Thymus (tissue), 11 donors: ENCODE data around the gene TRIM45. TPM values are rescaled to one million over a fixed set of nuclear protein-coding genes. Genes with fewer than 3 reads are reported as not detected.
A peak's percentile ranks its signal among the peaks of the same experiment; 100 is the strongest.

ENCODE experiments used
- DNase-seq, 9 donors: peaks; one replicate each; pipeline ENCODE4 v3.0.0-alpha.2; 2013; ENCODE audit warnings: low spot score in 9 of 9, low read depth in 6 of 9, missing footprints in 1 of 9
- H3K27ac ChIP-seq, 2 donors: one replicate each; pipeline ENCODE4 v1.5.1; 2013; ENCODE audit warnings: control low read depth in 1 of 2, low read depth in 1 of 2, low read length in 1 of 2, mild to moderate bottlenecking in 1 of 2, moderate library complexity in 1 of 2
- H3K27me3 ChIP-seq, 2 donors: one replicate each; pipeline ENCODE4 v1.5.1; 2013; ENCODE audit warnings: low read length in 1 of 2; ENCODE audit not compliant: control insufficient read depth in 2 of 2, insufficient read depth in 1 of 2
- H3K36me3 ChIP-seq, 2 donors: one replicate each; pipeline ENCODE4 v1.5.1; 2013; ENCODE audit warnings: low read length in 1 of 2, mild to moderate bottlenecking in 1 of 2, moderate library complexity in 1 of 2; ENCODE audit not compliant: control insufficient read depth in 2 of 2, insufficient read depth in 2 of 2
- H3K4me1 ChIP-seq, 2 donors: one replicate each; pipeline ENCODE4 v1.5.1; 2013; ENCODE audit warnings: low read length in 2 of 2; ENCODE audit not compliant: control insufficient read depth in 2 of 2, insufficient read depth in 2 of 2
- H3K4me3 ChIP-seq, 2 donors: one replicate each; pipeline ENCODE4 v1.5.1; 2013; ENCODE audit warnings: low read length in 2 of 2, control low read depth in 1 of 2, mild to moderate bottlenecking in 1 of 2
- H3K9me3 ChIP-seq, 2 donors: one replicate each; pipeline ENCODE4 v1.5.1; 2013; ENCODE audit warnings: low read length in 1 of 2, mild to moderate bottlenecking in 1 of 2; ENCODE audit not compliant: control insufficient read depth in 2 of 2, insufficient read depth in 1 of 2
- WGBS: extraction: QIAGEN DNeasy Blood & Tissue Kit; methylation state at CpG from one replicate; pipeline ENCODE4 v1.1.7; 2013; 5-methylcytosine and 5-hydroxymethylcytosine counted together
- polyA plus RNA-seq: library from polyadenylated mRNA; stranded (reverse); fragments of 200-250 nt; gene quantifications from one replicate; pipeline ENCODE4 v1.2.3, GENCODE V29; 2013
- total RNA-seq: library from RNA; stranded (reverse); fragments of 120-200 nt; gene quantifications from one replicate; pipeline ENCODE4 v1.2.4, GENCODE V29; 2013
- donor health status: healthy.

TRIM45 gene
- total and polyA plus RNA-seq, 2 donors: 1.1 to 2.7 TPM

GRCh38 chr1:117138106-117138505 lies 16.6 kb upstream of the TRIM45 start:
- H3K36me3 ChIP-seq: no peaks in the 10 kb centered on the region
- no peaks in the 10 kb centered on the region for H3K4me1 ChIP-seq
- no peak overlapping the region for H3K4me3 ChIP-seq
- H3K27me3 ChIP-seq: no peaks in the 10 kb centered on the region
- 97% methylated on average over 3 of the region's 3 CpGs for WGBS
- no peak for DNase-seq
- H3K9me3 ChIP-seq: no peaks in the 10 kb centered on the region
- no peak overlapping the region for H3K27ac ChIP-seq

- no peaks in the 10 kb centered on the region for H3K4me1 ChIP-seq
- H3K36me3 ChIP-seq: no peaks in the 10 kb centered on the region
- H3K27ac ChIP-seq: no peak overlapping the region
- no peaks in the 10 kb centered on the region for H3K27me3 ChIP-seq
- WGBS: 87% methylated on average over 3 of the region's 3 CpGs
- no peak overlapping the region for H3K4me3 ChIP-seq
- DNase-seq: no peak
- H3K9me3 ChIP-seq: no peaks in the 10 kb centered on the region
Measured at GRCh38 chr1:117137281-117137855, 15.8 kb upstream of the TRIM45 start.

GRCh38 chr1:117136749-117137148 lies 15.2 kb upstream of the TRIM45 start:
- 79% methylated on average over 2 of the region's 2 CpGs for WGBS
- H3K9me3 ChIP-seq: no peaks in the 10 kb centered on the region
- H3K4me3 ChIP-seq: no peak overlapping the region
- no peak for DNase-seq
- no peaks in the 10 kb centered on the region for H3K27me3 ChIP-seq
- H3K36me3 ChIP-seq: no peaks in the 10 kb centered on the region
- H3K27ac ChIP-seq: no peak overlapping the region
- H3K4me1 ChIP-seq: no peaks in the 10 kb centered on the region

GRCh38 chr1:117135329-117135728 lies 13.8 kb upstream of the TRIM45 start:
- Histone ChIP-seq H3K27me3 (no peaks in the 10 kb centered on the region), H3K4me3 (no peak overlapping the region), H3K9me3 (no peaks in the 10 kb centered on the region), H3K27ac (no peak overlapping the region), H3K4me1 (no peaks in the 10 kb centered on the region), H3K36me3 (no peaks in the 10 kb centered on the region)
- no peak for DNase-seq
- WGBS: 96% methylated on average over 2 of the region's 2 CpGs

- Histone ChIP-seq H3K4me3 (no peak overlapping the region), H3K4me1 (no peaks in the 10 kb centered on the region), H3K27me3 (peaks cover 0 to 11% of the 10 kb centered on the region in 2 donors), H3K9me3 (no peaks in the 10 kb centered on the region), H3K36me3 (no peaks in the 10 kb centered on the region), H3K27ac (no peak overlapping the region)
- no peak for DNase-seq
- WGBS: 97% methylated on average over 4 of the region's 4 CpGs
Measured at GRCh38 chr1:117130526-117130925, 9.0 kb upstream of the TRIM45 start.

GRCh38 chr1:117128323-117129079 lies 7.0 kb upstream of the TRIM45 start:
- Histone ChIP-seq H3K4me3 (no peak overlapping the region), H3K9me3 (no peaks in the 10 kb centered on the region), H3K4me1 (no peaks in the 10 kb centered on the region), H3K27ac (no peak overlapping the region), H3K27me3 (peaks cover 0 to 20% of the 10 kb centered on the region in 2 donors), H3K36me3 (no peaks in the 10 kb centered on the region)
- WGBS: 37% methylated on average over 5 of the region's 5 CpGs
- DNase-seq: peak in 6 of 9 donors; percentile 8 to 60 (median 30)

GRCh38 chr1:117127795-117128194 lies 6.2 kb upstream of the TRIM45 start:
- no peaks in the 10 kb centered on the region for H3K9me3 ChIP-seq
- no peaks in the 10 kb centered on the region for H3K4me1 ChIP-seq
- no peak overlapping the region for H3K27ac ChIP-seq
- H3K27me3 ChIP-seq: peaks cover under 1 to 25% of the 10 kb centered on the region in 2 donors
- H3K36me3 ChIP-seq: no peaks in the 10 kb centered on the region
- no peak overlapping the region for H3K4me3 ChIP-seq
- no peak for DNase-seq

- DNase-seq: no peak
- WGBS: 88% methylated on average over 1 of the region's 1 CpG
- Histone ChIP-seq H3K27ac (no peak overlapping the region), H3K27me3 (peaks cover 8 to 48% of the 10 kb centered on the region in 2 donors), H3K36me3 (no peaks in the 10 kb centered on the region), H3K4me3 (no peak overlapping the region), H3K9me3 (peaks cover 0 to 2% of the 10 kb centered on the region in 2 donors), H3K4me1 (peaks cover 0 to 14% of the 10 kb centered on the region in 2 donors)
Measured at GRCh38 chr1:117124661-117125060, 3.1 kb upstream of the TRIM45 start.

GRCh38 chr1:117123274-117123673 lies 1.7 kb upstream of the TRIM45 start:
- Histone ChIP-seq H3K9me3 (peaks cover 0 to 2% of the 10 kb centered on the region in 2 donors), H3K36me3 (no peaks in the 10 kb centered on the region), H3K4me3 (no peak overlapping the region), H3K27me3 (peaks cover 8 to 48% of the 10 kb centered on the region in 2 donors), H3K4me1 (peaks cover 0 to 14% of the 10 kb centered on the region in 2 donors), H3K27ac (no peak overlapping the region)
- WGBS: 93% methylated on average over 2 of the region's 2 CpGs
- no peak for DNase-seq
